HepG2 (cell line): ENCODE data around the gene TRMT112. TPM values are rescaled to one million over a fixed set of nuclear protein-coding genes. Genes with fewer than 3 reads are reported as not detected.

Source experiments
- CBX5 ChIP-seq: sonication (generic); formaldehyde crosslinking; IDR thresholded peaks from 2 replicates; pipeline ENCODE4 v1.4.0; 2020; ENCODE audit warnings: missing genetic modification reagents, borderline replicate concordance
- ELF4 ChIP-seq: sonication (generic); formaldehyde crosslinking; IDR thresholded peaks from 2 replicates; pipeline ENCODE4 v1.5.0; 2020; ENCODE audit warnings: missing genetic modification reagents, mild to moderate bottlenecking, moderate library complexity, borderline replicate concordance
- FOXJ3 ChIP-seq: sonication (generic); formaldehyde crosslinking; IDR thresholded peaks from 2 replicates; pipeline ENCODE4 v1.4.0; 2020; ENCODE audit warnings: missing genetic modification reagents, mild to moderate bottlenecking, borderline replicate concordance
- GTF2F1 ChIP-seq: fragments of 150-350 bp; IDR thresholded peaks from 2 replicates; pipeline ENCODE4 v1.6.1; 2014; ENCODE audit warnings: low read length
- HIC2 ChIP-seq: sonication (generic); formaldehyde crosslinking; IDR thresholded peaks from 2 replicates; pipeline ENCODE4 v1.9.0; 2022; ENCODE audit warnings: low read depth, missing genetic modification reagents
- NFE2L1 ChIP-seq: sonication (generic); formaldehyde crosslinking; IDR thresholded peaks from 2 replicates; pipeline ENCODE4 v1.4.0; 2020; ENCODE audit warnings: missing genetic modification reagents, mild to moderate bottlenecking, borderline replicate concordance
- SMAD9 ChIP-seq: sonication (generic); formaldehyde crosslinking; IDR thresholded peaks from 2 replicates; pipeline ENCODE4 v1.5.1; 2020; ENCODE audit warnings: mild to moderate bottlenecking, missing genetic modification reagents
- SNAPC4 ChIP-seq: sonication (generic); formaldehyde crosslinking; IDR thresholded peaks from 2 replicates; pipeline ENCODE4 v1.4.0; 2020; ENCODE audit warnings: mild to moderate bottlenecking, missing genetic modification reagents
- ZBTB34 ChIP-seq: sonication (generic); formaldehyde crosslinking; IDR thresholded peaks from 2 replicates; pipeline ENCODE4 v1.8.0; 2022; ENCODE audit warnings: mild to moderate bottlenecking, missing genetic modification reagents
- ZFAT ChIP-seq: sonication (generic); formaldehyde crosslinking; conservative IDR thresholded peaks from 2 replicates; pipeline ENCODE4 v1.8.1; 2023; ENCODE audit warnings: missing genetic modification reagents, inconsistent platforms
- ZFP62 ChIP-seq: sonication (generic); formaldehyde crosslinking; IDR thresholded peaks from 2 replicates; pipeline ENCODE4 v1.4.0; 2020; ENCODE audit warnings: missing genetic modification reagents
- ZFX ChIP-seq: sonication (generic); formaldehyde crosslinking; IDR thresholded peaks from 2 replicates; pipeline ENCODE4 v1.4.0; 2020; ENCODE audit warnings: mild to moderate bottlenecking, low read depth, missing genetic modification reagents, moderate library complexity
- ZNF251 ChIP-seq: sonication (generic); formaldehyde crosslinking; IDR thresholded peaks from 2 replicates; pipeline ENCODE4 v1.9.0; 2021; ENCODE audit warnings: mild to moderate bottlenecking, missing genetic modification reagents
- polyA plus RNA-seq, 8 experiments: library from polyadenylated mRNA; depleted of rRNA in 3 of 8; stranded (reverse) in 7 of 8; unstranded in 1 of 8; fragments of >200 nt; fragmentation: Illumina TruSeq in 4 of 8; extraction: Trizol in 4 of 8; gene quantifications; 2 replicates each; pipeline versions ENCODE4 v1.2.1 to v1.2.3, GENCODE V29; 2011 to 2016; ENCODE audit warnings: low read depth in 4 of 8, missing spikeins in 1 of 8, mixed read lengths in 1 of 8; ENCODE audit not compliant: insufficient read depth in 1 of 8
- total RNA-seq, 5 experiments: library from RNA; depleted of rRNA; stranded (reverse); fragments of >200 nt; fragmentation: Illumina TruSeq; extraction: Trizol; gene quantifications; 2 replicates each; pipeline ENCODE4 v1.2.3, GENCODE V29; 2016; ENCODE audit warnings: low read depth in 1 of 5
- TF ChIP-seq, protein P1 (sequence below): sonication (generic); formaldehyde crosslinking; conservative IDR thresholded peaks from 2 replicates; pipeline ENCODE4 v1.8.0; 2022; ENCODE audit warnings: missing genetic modification reagents
- TF ChIP-seq, protein P2 (sequence below): sonication (generic); formaldehyde crosslinking; IDR thresholded peaks from 2 replicates; pipeline ENCODE4 v1.9.0; 2021; ENCODE audit warnings: missing genetic modification reagents, borderline replicate concordance

TRMT112 gene
- total and polyA plus RNA-seq, 2 of the 13 experiments (the other 11 are each of a cell fraction or from before 2014, with no cell fraction given), result 186 to 409 TPM

- TF ChIP-seq HIC2, result no peak
- TF ChIP-seq ELF4 (CRISPR knock-in tag), result no peak
- no peak for TF ChIP-seq GTF2F1
- TF ChIP-seq ZFAT (CRISPR knock-in tag), result no peak
- TF ChIP-seq CBX5 (CRISPR knock-in tag), result peak; percentile 15; the same call in 1 of the 2 replicates
- no peak for TF ChIP-seq SNAPC4 (CRISPR knock-in tag)
- TF ChIP-seq ZFX, result no peak; the same call in 1 of the 2 replicates
- peak; percentile 32; the same call in 1 of the 2 replicates for TF ChIP-seq FOXJ3
- TF ChIP-seq, protein P1, sequence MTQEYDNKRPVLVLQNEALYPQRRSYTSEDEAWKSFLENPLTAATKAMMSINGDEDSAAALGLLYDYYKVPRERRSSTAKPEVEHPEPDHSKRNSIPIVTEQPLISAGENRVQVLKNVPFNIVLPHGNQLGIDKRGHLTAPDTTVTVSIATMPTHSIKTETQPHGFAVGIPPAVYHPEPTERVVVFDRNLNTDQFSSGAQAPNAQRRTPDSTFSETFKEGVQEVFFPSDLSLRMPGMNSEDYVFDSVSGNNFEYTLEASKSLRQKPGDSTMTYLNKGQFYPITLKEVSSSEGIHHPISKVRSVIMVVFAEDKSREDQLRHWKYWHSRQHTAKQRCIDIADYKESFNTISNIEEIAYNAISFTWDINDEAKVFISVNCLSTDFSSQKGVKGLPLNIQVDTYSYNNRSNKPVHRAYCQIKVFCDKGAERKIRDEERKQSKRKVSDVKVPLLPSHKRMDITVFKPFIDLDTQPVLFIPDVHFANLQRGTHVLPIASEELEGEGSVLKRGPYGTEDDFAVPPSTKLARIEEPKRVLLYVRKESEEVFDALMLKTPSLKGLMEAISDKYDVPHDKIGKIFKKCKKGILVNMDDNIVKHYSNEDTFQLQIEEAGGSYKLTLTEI (CRISPR knock-in tag), result no peak
- no peak for TF ChIP-seq ZBTB34
- no peak for TF ChIP-seq ZFP62 (CRISPR knock-in tag)
- TF ChIP-seq SMAD9 (CRISPR knock-in tag), result no peak
- TF ChIP-seq, protein P2, sequence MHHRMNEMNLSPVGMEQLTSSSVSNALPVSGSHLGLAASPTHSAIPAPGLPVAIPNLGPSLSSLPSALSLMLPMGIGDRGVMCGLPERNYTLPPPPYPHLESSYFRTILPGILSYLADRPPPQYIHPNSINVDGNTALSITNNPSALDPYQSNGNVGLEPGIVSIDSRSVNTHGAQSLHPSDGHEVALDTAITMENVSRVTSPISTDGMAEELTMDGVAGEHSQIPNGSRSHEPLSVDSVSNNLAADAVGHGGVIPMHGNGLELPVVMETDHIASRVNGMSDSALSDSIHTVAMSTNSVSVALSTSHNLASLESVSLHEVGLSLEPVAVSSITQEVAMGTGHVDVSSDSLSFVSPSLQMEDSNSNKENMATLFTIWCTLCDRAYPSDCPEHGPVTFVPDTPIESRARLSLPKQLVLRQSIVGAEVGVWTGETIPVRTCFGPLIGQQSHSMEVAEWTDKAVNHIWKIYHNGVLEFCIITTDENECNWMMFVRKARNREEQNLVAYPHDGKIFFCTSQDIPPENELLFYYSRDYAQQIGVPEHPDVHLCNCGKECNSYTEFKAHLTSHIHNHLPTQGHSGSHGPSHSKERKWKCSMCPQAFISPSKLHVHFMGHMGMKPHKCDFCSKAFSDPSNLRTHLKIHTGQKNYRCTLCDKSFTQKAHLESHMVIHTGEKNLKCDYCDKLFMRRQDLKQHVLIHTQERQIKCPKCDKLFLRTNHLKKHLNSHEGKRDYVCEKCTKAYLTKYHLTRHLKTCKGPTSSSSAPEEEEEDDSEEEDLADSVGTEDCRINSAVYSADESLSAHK (CRISPR knock-in tag), result no peak
- no peak for TF ChIP-seq ZNF251 (CRISPR knock-in tag)
- TF ChIP-seq NFE2L1 (CRISPR knock-in tag), result peak; percentile 56; the same call in 1 of the 2 replicates
These were observed 12.9 kb downstream of the TRMT112 start (continued) for GRCh38 chr11:64304316-64305072.
